WTC11 (cell line): ENCODE measurements around the gene SLC6A5.

Source experiments
- ARID4B ChIP-seq: sonication (generic); formaldehyde crosslinking; IDR thresholded peaks from 2 replicates; pipeline ENCODE4 v1.8.0; 2023; ENCODE audit warnings: missing genetic modification reagents, mild to moderate bottlenecking, borderline replicate concordance
- ATF1 ChIP-seq: sonication (generic); formaldehyde crosslinking; IDR thresholded peaks from 2 replicates; pipeline ENCODE4 v1.8.1; 2023; ENCODE audit warnings: mild to moderate bottlenecking, moderate library complexity, missing genetic modification reagents
- CBFB ChIP-seq: sonication (generic); formaldehyde crosslinking; IDR thresholded peaks from 2 replicates; pipeline ENCODE4 v1.8.1; 2022; ENCODE audit warnings: mild to moderate bottlenecking, low read depth, missing genetic modification reagents
- CREM ChIP-seq: sonication (generic); formaldehyde crosslinking; IDR thresholded peaks from 2 replicates; pipeline ENCODE4 v1.8.1; 2022; ENCODE audit warnings: mild to moderate bottlenecking, missing genetic modification reagents, moderate library complexity
- CTCF ChIP-seq: fragments of 200-600 bp; IDR thresholded peaks from 2 replicates; pipeline ENCODE4 v1.8.0; 2022; ENCODE audit warnings: antibody characterized with exemption
- E2F1 ChIP-seq: sonication (generic); formaldehyde crosslinking; IDR thresholded peaks from 2 replicates; pipeline ENCODE4 v1.8.0; 2022; ENCODE audit warnings: mild to moderate bottlenecking, missing genetic modification reagents
- FOXJ3 ChIP-seq: sonication (generic); formaldehyde crosslinking; IDR thresholded peaks from 2 replicates; pipeline ENCODE4 v1.9.0; 2021; ENCODE audit warnings: missing genetic modification reagents, mild to moderate bottlenecking, borderline replicate concordance
- FOXP4 ChIP-seq: sonication (generic); formaldehyde crosslinking; IDR thresholded peaks from 2 replicates; pipeline ENCODE4 v1.8.0; 2022; ENCODE audit warnings: mild to moderate bottlenecking, missing genetic modification reagents
- MAX ChIP-seq: sonication (generic); formaldehyde crosslinking; IDR thresholded peaks from 2 replicates; pipeline ENCODE4 v1.8.0; 2022; ENCODE audit warnings: mild to moderate bottlenecking, missing genetic modification reagents
- ZNF281 ChIP-seq: sonication (generic); formaldehyde crosslinking; IDR thresholded peaks from 2 replicates; pipeline ENCODE4 v1.8.0; 2023; ENCODE audit warnings: mild to moderate bottlenecking, missing genetic modification reagents
- ZNF512 ChIP-seq: sonication (generic); formaldehyde crosslinking; IDR thresholded peaks from 2 replicates; pipeline ENCODE4 v1.8.1; 2022; ENCODE audit warnings: missing genetic modification reagents, borderline replicate concordance

- no peak for TF ChIP-seq MAX (CRISPR knock-in tag)
- no peak for TF ChIP-seq ARID4B (CRISPR knock-in tag)
- TF ChIP-seq CTCF = no peak
- TF ChIP-seq E2F1 (CRISPR knock-in tag) = no peak
- TF ChIP-seq ZNF512 = no peak
- no peak for TF ChIP-seq CBFB (CRISPR knock-in tag)
- TF ChIP-seq CREM = no peak
- TF ChIP-seq FOXP4 (CRISPR knock-in tag) = no peak
- TF ChIP-seq ATF1 (CRISPR knock-in tag) = no peak
- TF ChIP-seq FOXJ3 (CRISPR knock-in tag) = no peak
- TF ChIP-seq ZNF281 (CRISPR knock-in tag) = no peak
Measured at GRCh38 chr11:20611892-20612291, 12.5 kb downstream of the SLC6A5 start.
